ENCODE data around the gene SUCO. TPM values are rescaled to one million over a fixed set of nuclear protein-coding genes. Genes with fewer than 3 reads are reported as not detected.

Gene SUCO
- total RNA-seq, 1 donor from 2014 or later = 38.3 TPM

DNA sequence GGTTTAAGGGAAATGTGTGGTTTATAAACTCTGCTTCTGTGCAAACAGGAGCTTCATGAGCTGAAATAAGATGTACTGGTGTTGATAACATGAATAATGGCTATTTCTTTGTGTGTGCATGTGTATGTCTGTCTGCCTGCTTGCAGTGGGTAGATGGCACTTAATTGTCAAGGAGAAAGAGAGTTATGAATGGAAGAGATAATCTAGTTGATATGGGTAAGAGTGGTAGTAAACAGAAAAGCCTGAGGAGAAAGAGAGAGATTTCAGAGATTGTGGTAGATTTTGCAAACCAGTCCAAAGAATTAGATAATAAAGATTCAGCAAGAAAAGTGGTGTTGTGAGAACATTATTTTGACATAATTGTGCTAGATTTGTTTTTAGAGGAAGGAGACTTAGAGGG is 7.7 kb downstream of the SUCO start:
- no peak overlapping the region for H3K27ac ChIP-seq
- peaks cover 56% of the 10 kb centered on the region for H3K4me1 ChIP-seq
- no peaks in the 10 kb centered on the region for H3K27me3 ChIP-seq
- H3K4me3 ChIP-seq = no peak overlapping the region
- intact Hi-C loops (cut with DNase I) = no loop called here
- no peaks in the 10 kb centered on the region for H3K9me3 ChIP-seq
- TF ChIP-seq POLR2A (IDR thresholded peaks at IDR 0.05) = no peak
- no peak for DNase-seq (ENCODE audit: extremely low spot score in 2 of 2)
- no peaks in the 10 kb centered on the region for H3K36me3 ChIP-seq

- Histone ChIP-seq H3K4me1 (peaks cover 57% of the 10 kb centered on the region), H3K9me3 (no peaks in the 10 kb centered on the region), H3K4me3 (no peak overlapping the region), H3K36me3 (no peaks in the 10 kb centered on the region), H3K27me3 (no peaks in the 10 kb centered on the region), H3K27ac (no peak overlapping the region)
- intact Hi-C loops (cut with DNase I) = no loop called here
- DNase-seq (ENCODE audit: extremely low spot score in 2 of 2) = no peak
- no peak for TF ChIP-seq POLR2A (IDR thresholded peaks at IDR 0.05)
- no peak for TF ChIP-seq POLR2AphosphoS5 (IDR thresholded peaks at IDR 0.05; ENCODE audit: insufficient read depth in 1 of 2, low read depth in 1 of 2)
- TF ChIP-seq, protein P1, sequence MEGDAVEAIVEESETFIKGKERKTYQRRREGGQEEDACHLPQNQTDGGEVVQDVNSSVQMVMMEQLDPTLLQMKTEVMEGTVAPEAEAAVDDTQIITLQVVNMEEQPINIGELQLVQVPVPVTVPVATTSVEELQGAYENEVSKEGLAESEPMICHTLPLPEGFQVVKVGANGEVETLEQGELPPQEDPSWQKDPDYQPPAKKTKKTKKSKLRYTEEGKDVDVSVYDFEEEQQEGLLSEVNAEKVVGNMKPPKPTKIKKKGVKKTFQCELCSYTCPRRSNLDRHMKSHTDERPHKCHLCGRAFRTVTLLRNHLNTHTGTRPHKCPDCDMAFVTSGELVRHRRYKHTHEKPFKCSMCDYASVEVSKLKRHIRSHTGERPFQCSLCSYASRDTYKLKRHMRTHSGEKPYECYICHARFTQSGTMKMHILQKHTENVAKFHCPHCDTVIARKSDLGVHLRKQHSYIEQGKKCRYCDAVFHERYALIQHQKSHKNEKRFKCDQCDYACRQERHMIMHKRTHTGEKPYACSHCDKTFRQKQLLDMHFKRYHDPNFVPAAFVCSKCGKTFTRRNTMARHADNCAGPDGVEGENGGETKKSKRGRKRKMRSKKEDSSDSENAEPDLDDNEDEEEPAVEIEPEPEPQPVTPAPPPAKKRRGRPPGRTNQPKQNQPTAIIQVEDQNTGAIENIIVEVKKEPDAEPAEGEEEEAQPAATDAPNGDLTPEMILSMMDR (IDR thresholded peaks at IDR 0.05) = no peak
Observed at GRCh38 chr1:172544481-172545104, 11.6 kb downstream of the SUCO start.

GRCh38 chr1:172545396-172546004 is 12.6 kb downstream of the SUCO start:
- H3K27ac ChIP-seq = no peak overlapping the region
- TF ChIP-seq, protein P1 (IDR thresholded peaks at IDR 0.05) = no peak
- TF ChIP-seq POLR2AphosphoS5 (IDR thresholded peaks at IDR 0.05; ENCODE audit: insufficient read depth in 1 of 2, low read depth in 1 of 2) (no peak), POLR2A (IDR thresholded peaks at IDR 0.05) (no peak)
- H3K4me3 ChIP-seq = no peak overlapping the region
- DNase-seq (ENCODE audit: extremely low spot score in 2 of 2) = no peak
- H3K36me3 ChIP-seq = no peaks in the 10 kb centered on the region
- H3K9me3 ChIP-seq = no peaks in the 10 kb centered on the region
- H3K4me1 ChIP-seq = peaks cover 60% of the 10 kb centered on the region
- no peaks in the 10 kb centered on the region for H3K27me3 ChIP-seq
- intact Hi-C loops (cut with DNase I) = no loop called here

DNA sequence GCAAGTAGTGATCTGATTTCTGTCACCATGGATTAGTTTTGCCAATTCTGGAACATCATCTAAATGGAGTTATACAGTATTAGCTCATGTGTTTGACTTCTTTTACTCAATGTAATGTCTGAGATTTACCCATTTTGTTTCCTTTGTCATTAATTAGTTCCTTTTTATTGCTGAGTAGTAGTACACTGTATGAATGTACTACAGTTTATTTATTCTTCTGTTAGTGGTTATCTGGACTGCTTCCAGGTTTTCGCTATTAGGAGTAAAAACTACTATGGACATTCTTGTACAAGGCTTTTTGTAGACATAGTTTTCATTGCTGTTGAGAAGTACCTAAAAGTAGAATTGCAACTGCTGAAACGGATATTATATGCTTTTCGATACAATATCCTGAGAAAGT is 14.1 kb downstream of the SUCO start:
- TF ChIP-seq POLR2AphosphoS5 (IDR thresholded peaks at IDR 0.05; ENCODE audit: insufficient read depth in 1 of 2, low read depth in 1 of 2) (no peak), POLR2A (IDR thresholded peaks at IDR 0.05) (no peak)
- TF ChIP-seq, protein P1 (IDR thresholded peaks at IDR 0.05) = no peak
- Histone ChIP-seq H3K9me3 (no peaks in the 10 kb centered on the region), H3K4me1 (peaks cover 56% of the 10 kb centered on the region), H3K27me3 (no peaks in the 10 kb centered on the region), H3K36me3 (no peaks in the 10 kb centered on the region), H3K27ac (no peak overlapping the region), H3K4me3 (no peak overlapping the region)
- DNase-seq (ENCODE audit: extremely low spot score in 2 of 2) = no peak
- intact Hi-C loops (cut with DNase I) = no loop called here

DNA sequence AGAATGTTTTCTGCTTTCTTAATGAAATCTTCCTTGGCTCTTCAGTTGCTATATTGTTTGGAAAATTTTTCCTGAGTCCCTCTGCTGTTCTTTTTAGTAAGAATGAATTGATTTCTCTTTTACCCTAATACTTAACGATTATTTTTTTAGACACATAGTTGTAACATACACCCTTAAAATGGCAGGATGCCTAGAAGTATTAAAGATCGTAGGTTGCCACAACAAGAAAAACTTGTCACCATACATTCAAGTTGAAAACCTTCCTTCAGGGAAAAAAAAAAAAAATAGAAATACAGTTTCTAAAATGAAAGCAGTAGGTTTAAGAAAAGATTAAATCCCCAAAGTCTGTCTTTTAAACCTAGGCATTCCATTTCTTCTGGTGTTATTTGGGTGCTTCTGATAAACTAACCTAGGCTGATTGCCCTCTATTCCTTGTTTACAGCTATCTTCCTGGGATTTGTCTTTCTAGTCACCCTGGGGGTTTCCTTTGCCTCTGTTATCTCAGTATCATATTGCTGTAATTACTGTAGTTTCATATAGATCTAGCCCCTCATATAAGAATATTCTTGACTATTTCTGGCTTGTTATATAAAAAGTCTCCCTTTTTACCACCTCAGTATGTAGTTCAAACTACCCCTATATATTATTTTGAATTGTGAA is 16.8 kb downstream of the SUCO start:
- no peak for DNase-seq (ENCODE audit: extremely low spot score in 2 of 2)
- intact Hi-C loops (cut with DNase I) = no loop called here
- Histone ChIP-seq H3K27ac (no peak overlapping the region), H3K4me3 (no peak overlapping the region), H3K36me3 (no peaks in the 10 kb centered on the region), H3K4me1 (peaks cover 35% of the 10 kb centered on the region), H3K9me3 (no peaks in the 10 kb centered on the region), H3K27me3 (no peaks in the 10 kb centered on the region)
- TF ChIP-seq POLR2AphosphoS5 (IDR thresholded peaks at IDR 0.05; ENCODE audit: insufficient read depth in 1 of 2, low read depth in 1 of 2) (no peak), POLR2A (IDR thresholded peaks at IDR 0.05) (no peak)
- TF ChIP-seq, protein P1 (IDR thresholded peaks at IDR 0.05) = no peak

All from vagina (tissue), 2 donors.